Gastroesophageal sphincter (tissue), 4 donors: ENCODE results near the gene CDCP2. TPM values are rescaled to one million over a fixed set of nuclear protein-coding genes. Genes with fewer than 3 reads are reported as not detected.

Experiments
- ATAC-seq: fragments of 150-250 bp; one replicate; pipeline ENCODE4 v1.9.1; 2016; ENCODE audit warnings: mild to moderate bottlenecking, moderate library complexity
- H3K27ac ChIP-seq, 4 donors: fragments of 200-600 bp; sonication (generic) in 3 of 4; 1 replicate in 3 of 4; 2 replicates in 1 of 4; pipeline ENCODE4 v1.5.1; 2016 to 2019
- H3K27me3 ChIP-seq: fragments of 200-600 bp; sonication (generic); one replicate; pipeline ENCODE4 v1.5.1; 2019
- H3K36me3 ChIP-seq, 2 donors: fragments of 200-600 bp; sonication (generic); one replicate each; pipeline ENCODE4 v1.5.1; 2019; ENCODE audit warnings: control low read depth in 1 of 2
- H3K4me1 ChIP-seq, 3 donors: fragments of 200-600 bp; sonication (generic); 1 replicate in 2 of 3; 2 replicates in 1 of 3; pipeline ENCODE4 v1.5.1; 2016 to 2019; ENCODE audit warnings: control low read depth in 2 of 3
- H3K4me3 ChIP-seq, 2 donors: fragments of 200-600 bp; sonication (generic); one replicate each; pipeline ENCODE4 v1.5.1; 2019; ENCODE audit warnings: mild to moderate bottlenecking in 1 of 2, moderate library complexity in 1 of 2
- H3K9me3 ChIP-seq, 3 donors: fragments of 200-600 bp; sonication (generic); one replicate each; pipeline ENCODE4 v1.5.1; 2017 to 2019; ENCODE audit warnings: control low read depth in 2 of 3
- CTCF ChIP-seq, 4 experiments: fragments of 200-600 bp in 2 of 4; fragments of 450-650 bp in 2 of 4; sonication (generic) in 1 of 4; IDR thresholded peaks; one replicate each; pipeline ENCODE4 v1.5.1; 2017 to 2019; ENCODE audit warnings: antibody characterized with exemption in 4 of 4, mild to moderate bottlenecking in 2 of 4, moderate library complexity in 2 of 4
- EP300 ChIP-seq: sonication (generic); formaldehyde crosslinking; IDR thresholded peaks from one replicate; pipeline ENCODE4 v1.6.1; 2017; ENCODE audit warnings: antibody characterized with exemption, mild to moderate bottlenecking
- POLR2A ChIP-seq, 2 donors: fragments of 450-650 bp; IDR thresholded peaks; one replicate each; pipeline ENCODE4 v1.6.1; 2017; ENCODE audit warnings: antibody characterized with exemption in 2 of 2, mild to moderate bottlenecking in 2 of 2, moderate library complexity in 1 of 2
- POLR2AphosphoS5 ChIP-seq: sonication (generic); formaldehyde crosslinking; IDR thresholded peaks from one replicate; pipeline ENCODE4 v1.6.1; 2017; ENCODE audit warnings: antibody characterized with exemption
- WGBS, 2 donors: methylation state at CpG; one replicate each; pipeline ENCODE4 v1.1.5; 2018; ENCODE audit warnings: low coverage in 1 of 2; 5-methylcytosine and 5-hydroxymethylcytosine counted together
- total RNA-seq, 4 donors: library from RNA; depleted of rRNA; stranded (reverse); fragments of >200 nt; gene quantifications; one replicate each; pipeline ENCODE4 v1.1.0, GENCODE V29; 2016

CDCP2 gene
- total RNA-seq, 4 donors from 2014 or later = 0.13 to 0.23 TPM; not detected in 2

GRCh38 chr1:54163051-54163450 lies 10.3 kb upstream of the CDCP2 start:
- Histone ChIP-seq H3K4me1 (no peaks in the 10 kb centered on the region), H3K36me3 (no peaks in the 10 kb centered on the region), H3K4me3 (no peak overlapping the region), H3K9me3 (no peaks in the 10 kb centered on the region), H3K27ac (no peak overlapping the region), H3K27me3 (no peaks in the 10 kb centered on the region)
- no peak for ATAC-seq
- TF ChIP-seq POLR2AphosphoS5 = no peak
- TF ChIP-seq EP300 = no peak
- TF ChIP-seq CTCF (IDR thresholded peaks at IDR 0.05) = no peak
- TF ChIP-seq POLR2A (IDR thresholded peaks at IDR 0.05) = no peak
- WGBS, 2 donors = 60% methylated on average over 1 of the region's 3 CpGs; no CpG with 5 or more reads in 1 of the 2 donors

- Histone ChIP-seq H3K4me3 (no peak overlapping the region), H3K36me3 (no peaks in the 10 kb centered on the region), H3K4me1 (no peaks in the 10 kb centered on the region), H3K9me3 (no peaks in the 10 kb centered on the region), H3K27ac (no peak overlapping the region), H3K27me3 (no peaks in the 10 kb centered on the region)
- ATAC-seq = peak; percentile 29
- TF ChIP-seq POLR2AphosphoS5 = no peak
- TF ChIP-seq CTCF (IDR thresholded peaks at IDR 0.05) = no peak
- TF ChIP-seq EP300 = no peak
- no peak for TF ChIP-seq POLR2A (IDR thresholded peaks at IDR 0.05)
- WGBS, 2 donors = 67 to 69% methylated on average over 3 to 6 of the region's 6 CpGs
Observed at GRCh38 chr1:54161495-54162168, 8.8 kb upstream of the CDCP2 start.

GRCh38 chr1:54160351-54160750 lies 7.6 kb upstream of the CDCP2 start:
- TF ChIP-seq POLR2AphosphoS5 (no peak), CTCF (IDR thresholded peaks at IDR 0.05) (no peak), POLR2A (IDR thresholded peaks at IDR 0.05) (no peak), EP300 (no peak)
- no peak overlapping the region for H3K4me3 ChIP-seq

GRCh38 chr1:54159733-54160316 lies 7.0 kb upstream of the CDCP2 start:
- H3K4me1 ChIP-seq = no peaks in the 10 kb centered on the region
- TF ChIP-seq POLR2AphosphoS5 = no peak
- TF ChIP-seq EP300 = no peak
- no peak for TF ChIP-seq POLR2A (IDR thresholded peaks at IDR 0.05)
- no peaks in the 10 kb centered on the region for H3K27me3 ChIP-seq
- WGBS, 2 donors = 60% methylated on average over 1 of the region's 4 CpGs; no CpG with 5 or more reads in 1 of the 2 donors
- no peak overlapping the region for H3K4me3 ChIP-seq
- no peaks in the 10 kb centered on the region for H3K36me3 ChIP-seq
- no peak for ATAC-seq
- no peak overlapping the region for H3K27ac ChIP-seq
- no peaks in the 10 kb centered on the region for H3K9me3 ChIP-seq

More at GRCh38 chr1:54160351-54160750, 7.6 kb upstream of the CDCP2 start:
- WGBS, 2 donors = 33 to 58% methylated on average over 2 to 3 of the region's 3 CpGs
- Histone ChIP-seq H3K27me3 (no peaks in the 10 kb centered on the region), H3K27ac (no peak overlapping the region), H3K36me3 (no peaks in the 10 kb centered on the region), H3K4me1 (no peaks in the 10 kb centered on the region), H3K9me3 (no peaks in the 10 kb centered on the region)
- ATAC-seq = no peak

GRCh38 chr1:54158071-54158470 lies 5.3 kb upstream of the CDCP2 start:
- WGBS, 2 donors = 100% methylated on average over 1 of the region's 3 CpGs; no CpG with 5 or more reads in 1 of the 2 donors
- Histone ChIP-seq H3K27me3 (no peaks in the 10 kb centered on the region), H3K27ac (no peak overlapping the region), H3K4me1 (peaks cover 0 to 9% (median 0%) of the 10 kb centered on the region in 3 donors), H3K4me3 (no peak overlapping the region), H3K36me3 (no peaks in the 10 kb centered on the region), H3K9me3 (no peaks in the 10 kb centered on the region)
- TF ChIP-seq CTCF (IDR thresholded peaks at IDR 0.05) = no peak
- TF ChIP-seq POLR2A (IDR thresholded peaks at IDR 0.05) = no peak
- TF ChIP-seq POLR2AphosphoS5 = no peak
- no peak for ATAC-seq
